GM12878 (cell line): ENCODE data around the gene PPP2R5C.

Source experiments
- BCLAF1 ChIP-seq: fragments of 450-650 bp; IDR thresholded peaks from 2 replicates; pipeline ENCODE4 v1.6.1; 2017; ENCODE audit warnings: antibody characterized with exemption, mild to moderate bottlenecking, moderate library complexity
- JUNB ChIP-seq: IDR thresholded peaks from 2 replicates; pipeline ENCODE4 v1.6.1; 2016; ENCODE audit warnings: antibody characterized with exemption, mild to moderate bottlenecking
- POLR2A ChIP-seq: IDR thresholded peaks from 2 replicates; pipeline ENCODE4 v1.6.1; 2011; ENCODE audit warnings: low read depth, mild to moderate bottlenecking, low read length
- YY1 ChIP-seq: IDR thresholded peaks from 2 replicates; pipeline ENCODE4 v1.6.1; 2011; ENCODE audit warnings: low read depth, mild to moderate bottlenecking, low read length

DNA sequence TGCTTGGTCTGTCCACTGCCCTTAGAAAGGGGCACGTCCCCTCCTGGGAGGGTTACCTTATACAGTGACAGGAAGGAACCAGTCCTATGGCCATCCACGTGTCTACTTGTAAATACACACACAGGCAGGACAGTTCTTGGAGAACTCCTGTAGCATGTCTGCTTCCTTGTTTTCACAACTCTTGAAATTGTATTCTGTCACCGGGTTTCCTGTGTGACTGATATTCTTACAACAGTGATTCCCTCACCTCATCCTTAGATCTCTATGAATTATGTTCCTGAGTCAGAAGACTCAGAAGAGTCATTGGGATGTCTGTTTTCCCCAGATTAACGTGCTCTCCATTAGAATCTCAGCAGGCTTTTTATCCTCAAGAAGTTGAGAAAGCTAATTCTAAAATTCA, 158.8 kb downstream of the PPP2R5C start:
- no peak for TF ChIP-seq JUNB
- TF ChIP-seq YY1 = no peak
- TF ChIP-seq POLR2A = no peak
- TF ChIP-seq BCLAF1 = no peak
